Putamen (tissue), 1 donor: ENCODE measurements around the gene VGLL4.
A peak's percentile ranks its signal among the peaks of the same experiment; 100 is the strongest.

Experiments
- DNase-seq: peaks from one replicate; pipeline ENCODE4 v3.0.0-alpha.2; 2016; ENCODE audit warnings: low spot score

VGLL4 gene

GRCh38 chr3:11653298-11654055, 9.8 kb upstream of the VGLL4 start:
- no peak for DNase-seq

GRCh38 chr3:11651900-11652299, 8.2 kb upstream of the VGLL4 start:
- DNase-seq: peak; percentile 34

GRCh38 chr3:11651477-11651876, 7.8 kb upstream of the VGLL4 start:
- no peak for DNase-seq

GRCh38 chr3:11650391-11650790, 6.7 kb upstream of the VGLL4 start:
- no peak for DNase-seq

GRCh38 chr3:11648735-11649134, 5.0 kb upstream of the VGLL4 start:
- no peak for DNase-seq

GRCh38 chr3:11643201-11643603, 513 bp downstream of the VGLL4 start:
- DNase-seq: peak; percentile 58

- DNase-seq: peak; percentile 85
Observed at GRCh38 chr3:11642431-11643191, 1.1 kb downstream of the VGLL4 start.

GRCh38 chr3:11641683-11642430, 1.9 kb downstream of the VGLL4 start:
- DNase-seq: peak; percentile 39

- DNase-seq: no peak
Observed at GRCh38 chr3:11641316-11641682, 2.4 kb downstream of the VGLL4 start.

- no peak for DNase-seq
Observed at GRCh38 chr3:11640009-11640673, 3.6 kb downstream of the VGLL4 start.

- no peak for DNase-seq
Observed at GRCh38 chr3:11638495-11639358, 5.0 kb downstream of the VGLL4 start.

GRCh38 chr3:11637901-11638458, 5.7 kb downstream of the VGLL4 start:
- peak; percentile 7 for DNase-seq

GRCh38 chr3:11636394-11636770, 7.3 kb downstream of the VGLL4 start:
- DNase-seq: peak; percentile 49

- no peak for DNase-seq
Observed at GRCh38 chr3:11635680-11636393, 7.9 kb downstream of the VGLL4 start.

- no peak for DNase-seq
Observed at GRCh38 chr3:11634974-11635612, 8.6 kb downstream of the VGLL4 start.

- no peak for DNase-seq
Observed at GRCh38 chr3:11634081-11634635, 9.6 kb downstream of the VGLL4 start.

GRCh38 chr3:11632966-11633365, 10.7 kb downstream of the VGLL4 start:
- DNase-seq: no peak

- no peak for DNase-seq
Observed at GRCh38 chr3:11632564-11632963, 11.2 kb downstream of the VGLL4 start.

GRCh38 chr3:11631820-11632219, 11.9 kb downstream of the VGLL4 start:
- no peak for DNase-seq
